Activated B cell treated with CpG ODN at 0.5 μM for 24 hours (primary cell): ENCODE data around the gene ATP6V1G2. TPM values are rescaled to one million over a fixed set of nuclear protein-coding genes. Genes with fewer than 3 reads are reported as not detected.
"Not testable (repeated sequence)": the region's sequence is repeated elsewhere in the genome, so short reads cannot be mapped to it uniquely, and the experiment has no call there.

Experiments
- ATAC-seq: fragments of 200-7000 bp; cut with Tn5 transposase; one replicate; pipeline ENCODE4 v1.10.0; 2021; ENCODE audit warnings: low read depth, mild to moderate bottlenecking, moderate library complexity
- CTCF ChIA-PET: fragments of 350-600 bp; sonication (Branson Sonifier 250); formaldehyde crosslinking; loops from one replicate; lab custom pipeline; 2021; ENCODE audit warnings: antibody characterized with exemption; lab: Charles Lee
- POLR2A ChIA-PET: fragments of 350-600 bp; sonication (Branson Sonifier 250); formaldehyde crosslinking; loops from one replicate; lab custom pipeline; 2021; ENCODE audit warnings: antibody characterized with exemption; lab: Charles Lee
- DNase-seq: peaks from one replicate; pipeline ENCODE4 v3.0.0; 2022
- H3K27ac Mint-ChIP-seq: one replicate; pipeline ENCODE4 v1.8.0; 2020; ENCODE audit warnings: mixed read lengths
- H3K27me3 Mint-ChIP-seq: one replicate; pipeline ENCODE4 v1.8.0; 2021; ENCODE audit warnings: mixed read lengths
- H3K36me3 Mint-ChIP-seq: one replicate; pipeline ENCODE4 v1.8.0; 2021; ENCODE audit warnings: low read depth, mixed read lengths
- H3K4me1 Mint-ChIP-seq: one replicate; pipeline ENCODE4 v1.8.0; 2021; ENCODE audit warnings: mixed read lengths
- H3K4me3 Mint-ChIP-seq: one replicate; pipeline ENCODE4 v1.8.0; 2020; ENCODE audit warnings: mild to moderate bottlenecking, mixed read lengths
- H3K9me3 Mint-ChIP-seq: one replicate; pipeline ENCODE4 v1.8.0; 2020; ENCODE audit warnings: mixed read lengths
- intact Hi-C: fragments of 100-400 bp; cut with micrococcal nuclease; formaldehyde crosslinking; loops from one replicate; pipeline ENCODE4 v1.15.1; 2024
- total RNA-seq: library from RNA; stranded (reverse); gene quantifications from 2 replicates; pipeline ENCODE4 v1.2.3, GENCODE V29; 2022
- TF ChIP-seq, protein P1 (sequence below): fragments of 200-600 bp; IDR thresholded peaks from one replicate; pipeline ENCODE4 v1.8.0; 2022; ENCODE audit warnings: antibody characterized with exemption, mild to moderate bottlenecking

The ATP6V1G2 gene
- total RNA-seq, 1 donor from 2014 or later, result 1.9 TPM

DNA sequence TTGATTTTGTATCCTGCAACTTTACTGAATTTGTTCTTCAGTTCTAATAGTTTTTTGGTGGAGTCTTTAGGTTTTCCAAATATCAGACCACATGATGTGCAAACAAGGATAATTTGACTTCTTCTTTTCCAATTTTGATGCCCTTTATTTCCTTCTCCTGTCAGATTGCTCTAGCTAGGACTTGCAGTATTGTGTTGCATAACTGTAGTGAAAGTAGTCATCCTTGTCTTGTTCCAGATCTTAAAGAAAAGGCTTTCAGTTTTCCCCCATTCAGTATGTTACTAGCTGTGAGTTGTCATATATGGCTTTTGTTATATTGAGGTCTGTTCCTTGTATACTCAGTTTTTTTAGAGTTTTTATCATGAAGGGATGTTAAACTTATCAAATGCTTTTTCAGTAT lies 43.8 kb downstream of the ATP6V1G2 start:
- no peak overlapping the region for H3K4me3 Mint-ChIP-seq
- POLR2A ChIA-PET, result interaction anchor here (0.7 kb wide), 1 partner anchor 14 kb away, joined by 5 read pairs; no protein-coding TSS in a partner anchor
- peaks cover 52% of the 10 kb centered on the region for H3K4me1 Mint-ChIP-seq

GRCh38 chr6:31499648-31500047 lies 46.8 kb downstream of the ATP6V1G2 start:
- H3K27me3 Mint-ChIP-seq, H3K27ac Mint-ChIP-seq, DNase-seq, ATAC-seq, CTCF ChIA-PET, H3K9me3 Mint-ChIP-seq, H3K36me3 Mint-ChIP-seq: not testable (repeated sequence)
- H3K4me3 Mint-ChIP-seq, result peak overlapping the region; percentile 88
- peaks cover 74% of the 10 kb centered on the region for H3K4me1 Mint-ChIP-seq
- POLR2A ChIA-PET, result interaction anchor here (0.6 kb wide), 1 partner anchor 67 kb away, joined by 6 read pairs; no protein-coding TSS in a partner anchor
- intact Hi-C loops, result loop anchor here (5.0 to 10.0 kb wide), 2 partner anchors 37 to 235 kb away; partner anchors contain the start of gene CLIC1

More for the DNA sequence above, 43.8 kb downstream of the ATP6V1G2 start:
- no peak for DNase-seq
- TF ChIP-seq, protein P1, sequence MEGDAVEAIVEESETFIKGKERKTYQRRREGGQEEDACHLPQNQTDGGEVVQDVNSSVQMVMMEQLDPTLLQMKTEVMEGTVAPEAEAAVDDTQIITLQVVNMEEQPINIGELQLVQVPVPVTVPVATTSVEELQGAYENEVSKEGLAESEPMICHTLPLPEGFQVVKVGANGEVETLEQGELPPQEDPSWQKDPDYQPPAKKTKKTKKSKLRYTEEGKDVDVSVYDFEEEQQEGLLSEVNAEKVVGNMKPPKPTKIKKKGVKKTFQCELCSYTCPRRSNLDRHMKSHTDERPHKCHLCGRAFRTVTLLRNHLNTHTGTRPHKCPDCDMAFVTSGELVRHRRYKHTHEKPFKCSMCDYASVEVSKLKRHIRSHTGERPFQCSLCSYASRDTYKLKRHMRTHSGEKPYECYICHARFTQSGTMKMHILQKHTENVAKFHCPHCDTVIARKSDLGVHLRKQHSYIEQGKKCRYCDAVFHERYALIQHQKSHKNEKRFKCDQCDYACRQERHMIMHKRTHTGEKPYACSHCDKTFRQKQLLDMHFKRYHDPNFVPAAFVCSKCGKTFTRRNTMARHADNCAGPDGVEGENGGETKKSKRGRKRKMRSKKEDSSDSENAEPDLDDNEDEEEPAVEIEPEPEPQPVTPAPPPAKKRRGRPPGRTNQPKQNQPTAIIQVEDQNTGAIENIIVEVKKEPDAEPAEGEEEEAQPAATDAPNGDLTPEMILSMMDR, result no peak
- no peak for ATAC-seq
- Mint-ChIP-seq H3K27ac (no peak overlapping the region), H3K9me3 (no peaks in the 10 kb centered on the region), H3K27me3 (no peaks in the 10 kb centered on the region), H3K36me3 (peaks cover 31% of the 10 kb centered on the region)
- intact Hi-C loops, result no loop called here
- CTCF ChIA-PET, result no interaction called here

GRCh38 chr6:31498748-31499147 lies 47.7 kb downstream of the ATP6V1G2 start:
- Mint-ChIP-seq H3K4me3 (peak overlapping the region; percentile 88), H3K27me3 (no peaks in the 10 kb centered on the region), H3K36me3 (peaks cover 7% of the 10 kb centered on the region), H3K4me1 (peaks cover 72% of the 10 kb centered on the region), H3K27ac (peak overlapping the region; percentile 66), H3K9me3 (no peaks in the 10 kb centered on the region)
- ChIA-PET POLR2A (interaction anchor here (0.6 to 2.8 kb wide), 11 partner anchors 15 to 1819 kb away, joined by 3 to 41 read pairs (median 5); partner anchors contain the start of genes DDX39B and LTB), CTCF (no interaction called here)
- ATAC-seq, result no peak
- TF ChIP-seq, protein P1, result no peak
- DNase-seq, result no peak
- intact Hi-C loops, result loop anchor here (5.0 to 10.0 kb wide), 2 partner anchors 36 to 236 kb away; partner anchors contain the start of gene CLIC1

- POLR2A ChIA-PET, result interaction anchor here (0.6 to 2.8 kb wide), 17 partner anchors 8 to 339 kb away, joined by 3 to 41 read pairs (median 4); partner anchors contain the start of genes BAG6, DDX39B, LTB and MICA
- Mint-ChIP-seq H3K4me1 (peaks cover 75% of the 10 kb centered on the region), H3K27ac (peak within 1 kb of the TSS; percentile 89), H3K27me3 (no peaks in the 10 kb centered on the region), H3K4me3 (peak within 1 kb of the TSS; percentile 88), H3K36me3 (peaks cover 7% of the 10 kb centered on the region), H3K9me3 (no peaks in the 10 kb centered on the region)
- TF ChIP-seq, protein P1, result no peak
- CTCF ChIA-PET, result interaction anchor here (1.1 kb wide), 1 partner anchor 43 kb away, joined by 4 read pairs; no protein-coding TSS in a partner anchor
- intact Hi-C loops, result loop anchor here (1.0 to 10.0 kb wide), 3 partner anchors 36 to 237 kb away; partner anchors contain the start of gene CLIC1
- peak; percentile 77 for ATAC-seq
- DNase-seq, result peak; percentile 71
Observed at GRCh38 chr6:31497531-31498476, 48.6 kb downstream of the ATP6V1G2 start, which contains the start of gene MICB. MICB (plus strand) TSS chr6:31498145; CDS start chr6:31498194, 49 bp downstream.

GRCh38 chr6:31496826-31497225 lies 49.6 kb downstream of the ATP6V1G2 start:
- DNase-seq, ATAC-seq, H3K27me3 Mint-ChIP-seq, H3K36me3 Mint-ChIP-seq, H3K9me3 Mint-ChIP-seq: not testable (repeated sequence)
- ChIA-PET CTCF (interaction anchor here (0.9 to 1.1 kb wide), 2 partner anchors 44 to 94 kb away, joined by 3 to 4 read pairs; no protein-coding TSS in a partner anchor), POLR2A (interaction anchor here (0.5 to 2.8 kb wide), 10 partner anchors 13 to 699 kb away, joined by 3 to 41 read pairs (median 4); partner anchors contain the start of genes DDX39B and MICA)
- intact Hi-C loops, result loop anchor here (1.0 to 10.0 kb wide), 3 partner anchors 35 to 238 kb away; partner anchors contain the start of gene CLIC1
- H3K4me3 Mint-ChIP-seq, result peak overlapping the region; percentile 88
- peaks cover 73% of the 10 kb centered on the region for H3K4me1 Mint-ChIP-seq
- H3K27ac Mint-ChIP-seq, result peak overlapping the region; percentile 89
